ENCODE results near the gene ROMO1.

ROMO1 gene

DNA sequence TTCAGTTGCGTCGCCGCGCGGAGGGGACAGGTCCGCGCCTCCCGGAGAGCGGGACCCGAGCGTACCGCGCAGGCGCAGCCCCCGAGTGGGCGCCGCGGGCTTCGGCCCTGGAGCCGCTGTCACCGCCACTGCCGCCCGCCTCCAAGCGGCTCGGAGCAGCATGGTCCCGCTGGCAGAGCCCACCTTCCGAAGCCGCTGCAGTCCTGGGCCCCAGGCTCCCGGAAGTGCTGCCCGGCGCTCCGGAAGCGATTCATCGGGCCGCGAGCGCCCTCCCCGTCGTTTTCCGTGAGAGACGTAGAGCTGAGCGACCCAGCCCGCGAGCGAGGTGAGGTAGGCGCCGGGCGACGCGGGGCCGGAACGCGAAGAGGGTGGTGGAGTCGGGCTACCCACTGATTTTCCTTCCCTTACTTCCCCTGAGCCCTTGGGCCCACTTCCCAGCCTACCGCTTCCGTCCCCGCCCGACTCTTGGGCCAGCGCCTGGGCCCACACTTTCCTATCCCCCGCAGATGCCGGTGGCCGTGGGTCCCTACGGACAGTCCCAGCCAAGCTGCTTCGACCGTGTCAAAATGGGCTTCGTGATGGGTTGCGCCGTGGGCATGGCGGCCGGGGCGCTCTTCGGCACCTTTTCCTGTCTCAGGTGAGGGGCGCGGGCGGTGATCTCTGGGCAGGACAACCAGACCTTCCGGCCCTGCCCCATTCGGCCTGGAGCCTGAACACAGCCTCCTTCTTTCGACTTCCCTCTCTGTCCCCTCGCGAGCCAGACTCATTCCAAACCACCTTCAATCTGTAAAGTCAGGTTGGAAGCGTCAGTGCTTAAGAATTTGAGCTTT lies at the start of gene ROMO1, which contains the start of gene NFS1:
Gene ROMO1, plus strand, starts transcription at position 279 of the 830 bp plus-strand sequence. Its CDS starts 228 bp downstream, at position 507.
Gene NFS1, minus strand, starts transcription at position 226 of the 830 bp plus-strand sequence. Its CDS starts 64 bp downstream, at position 162.
- peak; percentile 77 for DNase-seq

- no peak for DNase-seq
Observed at GRCh38 chr20:35650632-35651031, 48.6 kb upstream of the ROMO1 start.

DNA sequence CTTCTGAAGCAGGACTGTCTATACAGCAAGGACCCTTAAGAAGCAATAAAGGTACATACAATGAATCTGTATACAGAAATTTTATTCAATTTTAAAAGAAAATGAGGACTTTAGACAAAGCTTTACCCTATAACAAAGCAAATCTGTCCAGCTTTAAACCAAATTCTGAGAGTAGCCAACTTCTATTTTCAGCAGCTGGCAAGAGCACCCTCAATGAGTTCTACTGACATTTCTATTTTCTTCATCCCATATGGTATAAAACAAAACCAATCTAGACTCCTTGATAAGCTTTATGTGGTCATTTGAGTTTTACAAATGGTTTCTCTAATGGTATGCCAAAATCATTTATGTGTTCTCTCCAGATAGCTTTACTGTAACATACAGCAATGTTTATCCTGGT lies 47.2 kb upstream of the ROMO1 start:
- no peak for DNase-seq

DNA sequence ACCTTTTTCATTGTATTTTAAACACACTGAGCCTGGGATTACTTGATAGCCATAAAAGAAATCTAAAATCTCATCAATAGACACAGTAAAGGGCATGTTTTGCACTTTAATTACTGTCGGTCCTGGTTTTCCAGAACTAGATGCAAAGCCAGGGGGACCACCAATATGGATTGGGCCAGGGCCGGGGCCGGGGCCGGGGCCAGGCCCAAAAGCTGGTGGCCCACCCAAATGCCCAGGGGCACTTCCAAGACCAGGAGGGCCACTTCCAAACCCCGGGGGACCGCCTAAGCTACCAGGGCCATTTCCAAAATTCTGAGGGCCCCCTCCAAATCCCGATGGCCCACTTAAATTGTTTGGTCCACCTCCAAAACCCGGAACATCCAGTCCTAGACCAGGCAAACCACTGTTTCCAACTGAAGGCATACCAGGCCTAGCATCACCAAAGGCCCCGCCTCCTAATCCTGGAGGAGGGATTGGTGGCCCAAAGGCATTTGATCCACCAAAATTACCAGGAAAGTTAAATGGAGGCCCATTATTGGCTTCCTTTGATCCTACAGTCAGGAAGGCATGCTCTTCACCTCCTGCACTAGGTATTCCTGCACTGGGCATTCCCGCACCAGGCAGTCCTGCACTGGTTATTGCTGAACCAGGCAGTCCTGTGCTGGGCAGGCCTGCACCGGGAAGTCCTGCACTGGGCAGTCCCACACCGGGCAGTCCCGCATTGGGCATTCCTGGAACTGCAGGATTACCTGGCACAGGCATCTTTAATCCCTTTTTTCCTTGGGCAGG lies 46.4 kb upstream of the ROMO1 start:
- DNase-seq = no peak

- no peak for DNase-seq
Observed at GRCh38 chr20:35653430-35653734, 45.8 kb upstream of the ROMO1 start.

DNA sequence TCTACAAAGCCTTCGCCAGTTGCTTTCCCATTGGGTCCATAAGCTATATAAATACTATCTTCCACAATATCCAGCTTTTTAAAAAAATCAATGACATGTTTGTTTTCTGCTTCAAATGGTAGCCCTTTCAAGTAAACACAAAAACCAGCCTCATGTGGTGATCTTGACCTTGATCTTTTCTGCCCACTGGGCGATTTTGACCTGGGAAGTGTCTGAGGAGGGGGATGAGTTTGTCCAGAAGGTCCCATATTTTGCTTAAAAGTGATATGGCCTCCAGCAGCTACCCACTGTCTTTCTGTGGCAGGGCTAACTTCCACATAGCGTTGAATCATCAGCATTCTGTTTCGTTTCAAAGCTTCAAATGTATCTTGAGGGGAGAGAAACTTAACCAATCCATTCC lies 45.3 kb upstream of the ROMO1 start:
- no peak for DNase-seq

DNA sequence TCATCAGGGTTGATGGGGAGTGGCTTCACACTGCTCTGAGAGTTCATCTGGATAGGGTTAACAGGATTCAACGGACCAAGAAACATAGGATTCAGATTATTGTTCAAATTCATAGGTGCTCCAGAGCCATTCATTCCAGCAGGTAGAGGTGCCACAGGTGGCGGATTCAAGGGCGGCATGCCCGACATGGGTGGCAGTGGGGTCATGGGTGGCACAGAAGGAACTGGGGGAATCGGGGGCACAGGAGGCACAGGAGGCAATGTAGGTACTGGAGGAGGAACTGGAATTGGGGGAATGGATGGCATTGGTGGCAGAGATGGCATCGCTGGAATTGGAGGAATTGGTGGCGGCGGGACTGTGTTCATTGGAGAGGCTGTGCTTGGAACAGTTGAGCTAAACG lies 44.8 kb upstream of the ROMO1 start:
- no peak for DNase-seq

GRCh38 chr20:35657271-35657670 lies 41.9 kb upstream of the ROMO1 start:
- no peak for DNase-seq

GRCh38 chr20:35660122-35660937 lies 38.9 kb upstream of the ROMO1 start:
- DNase-seq = no peak

GRCh38 chr20:35661053-35661452 lies 38.2 kb upstream of the ROMO1 start:
- no peak for DNase-seq

- no peak for DNase-seq
Observed at GRCh38 chr20:35661908-35662307, 37.3 kb upstream of the ROMO1 start.

DNA sequence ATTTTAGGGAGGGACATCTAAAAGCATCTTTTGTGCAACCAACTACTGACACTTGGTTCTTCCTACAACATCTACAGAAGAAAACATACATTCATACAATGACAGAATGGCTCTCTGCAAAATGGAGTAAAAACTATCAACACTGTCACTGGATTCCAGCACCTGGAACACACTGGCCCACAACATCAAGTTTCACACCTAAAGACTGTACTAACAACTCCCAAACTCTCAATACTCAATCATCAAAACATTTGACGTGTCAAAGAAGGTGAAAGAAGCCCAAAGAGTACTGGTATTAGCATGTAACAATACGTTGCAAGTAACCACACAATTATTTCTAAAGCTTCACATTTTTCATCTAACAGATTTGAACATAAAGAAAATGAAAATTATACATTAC lies 36.7 kb upstream of the ROMO1 start:
- no peak for DNase-seq

- DNase-seq = peak; percentile 41
Observed at GRCh38 chr20:35663516-35664465, 35.4 kb upstream of the ROMO1 start.

- peak; percentile 87 for DNase-seq
Observed at GRCh38 chr20:35664466-35665206, 34.6 kb upstream of the ROMO1 start, which contains the start of the genes CPNE1 and RBM12. Gene CPNE1, minus strand, starts transcription at chr20:35664900. Its CDS starts 31,977 bp downstream, at chr20:35632923. Gene RBM12, minus strand, starts transcription at chr20:35664900. Its CDS starts 9,578 bp downstream, at chr20:35655322.

- DNase-seq = no peak
Observed at GRCh38 chr20:35665949-35666288, 33.3 kb upstream of the ROMO1 start.

- no peak for DNase-seq
Observed at GRCh38 chr20:35669221-35669620, 30.0 kb upstream of the ROMO1 start.

- DNase-seq = no peak
Observed at GRCh38 chr20:35669681-35670080, 29.5 kb upstream of the ROMO1 start.

DNA sequence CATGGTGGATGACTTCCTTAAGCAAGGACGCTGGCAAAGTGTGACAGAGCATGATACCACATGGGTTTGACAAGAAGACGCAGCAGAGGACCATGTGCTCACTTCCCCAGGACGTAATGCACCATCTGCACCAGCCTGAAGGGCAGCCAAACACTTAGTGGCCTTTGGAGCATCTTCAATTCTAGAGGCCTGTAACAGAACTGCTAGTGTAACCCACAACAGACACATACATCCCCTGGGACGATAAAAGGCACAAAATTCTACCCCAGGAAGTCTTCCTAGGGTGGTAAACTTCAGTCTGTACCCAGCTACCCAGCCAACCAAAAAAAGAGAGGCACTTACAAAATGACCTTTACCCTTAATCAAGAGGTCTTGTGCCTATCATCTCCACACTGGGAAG lies 25.3 kb upstream of the ROMO1 start:
- DNase-seq = no peak

DNA sequence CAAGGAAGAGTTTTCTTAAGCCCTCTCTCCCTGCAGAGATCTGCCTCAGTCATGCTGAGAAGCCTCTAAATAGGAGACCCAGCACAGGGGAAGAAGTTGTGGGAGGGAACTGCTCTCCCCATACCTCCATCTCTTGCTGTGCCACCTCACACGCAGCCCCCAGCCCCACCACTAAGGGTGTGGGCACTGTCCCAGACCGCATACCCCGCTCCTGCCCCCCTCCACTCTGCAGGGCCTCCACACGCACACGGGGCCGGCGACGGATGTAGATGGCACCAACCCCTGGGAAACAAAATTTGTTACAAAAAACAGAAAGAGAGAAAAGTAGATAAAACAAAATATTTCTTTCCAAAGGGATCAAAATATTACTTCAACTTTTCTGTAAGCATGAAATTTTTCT lies 24.3 kb upstream of the ROMO1 start:
- no peak for DNase-seq

DNA sequence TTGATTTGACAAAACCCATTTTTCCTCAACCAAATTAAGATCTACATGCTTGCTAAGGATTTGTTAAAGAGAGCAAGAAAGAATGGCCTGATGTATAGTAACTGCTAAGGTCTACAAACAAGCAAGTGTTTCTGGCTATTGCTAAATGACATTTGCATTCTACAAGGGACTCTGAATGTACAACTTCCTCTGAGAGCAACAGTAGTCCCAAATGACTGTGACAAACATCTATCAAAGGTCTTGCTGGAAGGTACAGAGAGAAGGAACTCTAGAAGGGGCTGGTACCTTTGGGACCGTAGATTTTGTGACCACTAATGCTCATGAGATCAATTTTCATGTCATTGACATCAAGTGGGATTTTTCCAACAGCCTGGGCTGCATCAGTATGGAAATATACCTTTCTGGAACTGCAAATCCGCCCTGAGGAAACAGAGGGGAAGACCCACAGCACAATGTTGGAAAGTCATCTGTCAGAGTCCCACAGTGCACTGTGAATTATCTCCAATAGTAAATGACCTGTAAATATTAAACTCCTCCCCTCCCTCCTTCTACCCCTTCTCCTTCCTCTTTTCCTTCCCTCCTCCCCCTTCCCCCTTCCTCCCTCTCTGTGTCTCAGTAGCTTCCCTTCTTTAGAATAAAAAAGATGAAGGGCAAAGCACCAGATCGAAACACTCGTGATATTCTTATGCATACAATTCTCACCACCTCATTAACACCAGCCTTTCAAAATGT lies 18.6 kb upstream of the ROMO1 start:
- DNase-seq = no peak

DNA sequence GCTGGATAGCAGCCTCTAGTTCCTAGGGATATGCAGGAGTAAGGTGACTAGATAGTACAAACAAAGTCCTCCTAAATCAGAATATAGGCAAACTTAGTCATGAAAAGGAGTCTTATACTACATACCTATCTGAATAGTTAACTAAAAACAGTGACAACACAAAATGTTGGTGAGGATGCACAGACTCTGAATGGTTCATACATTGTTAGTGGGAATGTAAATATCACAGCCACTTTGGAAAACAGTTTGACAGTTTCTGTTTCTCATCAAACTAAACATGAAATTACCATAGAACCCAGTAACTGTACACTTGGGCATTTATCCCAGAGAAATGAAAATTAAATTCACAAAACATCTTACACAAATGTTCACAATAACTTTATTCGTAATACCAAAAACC lies 17.2 kb upstream of the ROMO1 start:
- no peak for DNase-seq

All from activated T-cell treated with anti-CD3 and anti-CD28 coated beads for 4 hours (primary cell).